ENCODE measurements around the gene SIL1.

DNA sequence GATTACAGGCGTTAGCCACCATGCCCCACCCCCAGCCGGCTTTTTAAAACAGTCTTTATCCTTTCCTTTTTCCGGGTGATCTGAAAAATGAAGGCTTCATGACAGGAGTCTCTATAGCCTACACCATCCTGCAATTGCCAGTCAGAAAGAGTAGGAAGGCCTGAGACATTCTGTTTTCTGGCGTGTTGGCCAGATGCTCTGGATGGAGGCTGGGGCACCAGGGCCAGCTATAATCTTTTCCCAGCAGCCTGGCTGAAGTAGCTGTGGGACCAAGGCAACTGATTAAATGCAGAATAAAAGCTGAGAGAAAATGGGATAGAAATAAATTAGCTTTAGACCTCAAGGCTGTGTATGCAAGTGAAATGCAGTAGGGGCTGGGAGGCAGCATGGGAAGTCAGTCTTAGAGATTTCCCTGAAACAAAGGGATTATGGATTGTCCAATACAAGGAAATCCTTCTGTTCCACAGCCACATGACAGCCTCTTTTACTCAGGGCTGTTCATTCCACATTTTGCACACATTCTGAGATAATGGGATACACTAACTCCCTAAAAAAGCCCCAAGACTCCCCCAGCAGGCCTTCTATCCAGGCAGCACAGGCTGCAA lies 207.1 kb downstream of the SIL1 start:
- TF ChIP-seq ATF1 (CRISPR knock-in tag; IDR thresholded peaks at IDR 0.05) (no peak), ATF1 (tag; IDR thresholded peaks at IDR 0.05) (no peak), POLR2AphosphoS5 (IDR thresholded peaks at IDR 0.05; ENCODE audit: control insufficient read depth, insufficient read depth, low read depth, low read length) (no peak), RBM22 (IDR thresholded peaks at IDR 0.05; ENCODE audit: low read depth, low read length, poor library complexity, severe bottlenecking) (no peak), FOS (IDR thresholded peaks at IDR 0.05; ENCODE audit: extremely low read depth, insufficient read length) (no peak), ZNF224 (CRISPR knock-in tag; IDR thresholded peaks at IDR 0.05) (no peak), HOXB6 (CRISPR knock-in tag; IDR thresholded peaks at IDR 0.05; ENCODE audit: borderline replicate concordance) (no peak)
- TF ChIP-seq, protein P1, sequence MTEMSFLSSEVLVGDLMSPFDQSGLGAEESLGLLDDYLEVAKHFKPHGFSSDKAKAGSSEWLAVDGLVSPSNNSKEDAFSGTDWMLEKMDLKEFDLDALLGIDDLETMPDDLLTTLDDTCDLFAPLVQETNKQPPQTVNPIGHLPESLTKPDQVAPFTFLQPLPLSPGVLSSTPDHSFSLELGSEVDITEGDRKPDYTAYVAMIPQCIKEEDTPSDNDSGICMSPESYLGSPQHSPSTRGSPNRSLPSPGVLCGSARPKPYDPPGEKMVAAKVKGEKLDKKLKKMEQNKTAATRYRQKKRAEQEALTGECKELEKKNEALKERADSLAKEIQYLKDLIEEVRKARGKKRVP (CRISPR knock-in tag; IDR thresholded peaks at IDR 0.05), result no peak
